ENCODE measurements around the gene CCNH.

CCNH gene

DNA sequence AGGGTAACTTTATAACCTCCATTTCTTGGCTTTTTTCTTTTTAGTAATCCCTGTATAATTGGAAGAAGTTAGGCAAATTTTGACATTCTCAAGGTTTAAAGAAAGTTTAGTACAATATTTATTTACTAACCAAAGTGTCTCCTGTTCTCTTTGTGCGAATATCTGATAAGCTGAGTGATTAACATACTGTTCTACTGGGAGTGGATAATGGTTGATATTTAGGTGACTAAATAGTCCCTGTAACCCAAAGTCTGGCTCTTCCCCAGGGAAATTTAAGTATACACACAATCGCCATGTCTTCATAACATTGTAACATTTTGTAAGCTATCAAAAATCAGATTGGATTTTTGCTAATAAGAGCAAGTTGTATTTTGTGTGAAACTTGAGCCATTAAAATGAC is 40.0 kb downstream of the CCNH start:
- DNase-seq (ENCODE audit: low read depth, low spot score), result no peak
- H3K4me3 ChIP-seq (ENCODE audit: low read length), result no peak overlapping the region

DNA sequence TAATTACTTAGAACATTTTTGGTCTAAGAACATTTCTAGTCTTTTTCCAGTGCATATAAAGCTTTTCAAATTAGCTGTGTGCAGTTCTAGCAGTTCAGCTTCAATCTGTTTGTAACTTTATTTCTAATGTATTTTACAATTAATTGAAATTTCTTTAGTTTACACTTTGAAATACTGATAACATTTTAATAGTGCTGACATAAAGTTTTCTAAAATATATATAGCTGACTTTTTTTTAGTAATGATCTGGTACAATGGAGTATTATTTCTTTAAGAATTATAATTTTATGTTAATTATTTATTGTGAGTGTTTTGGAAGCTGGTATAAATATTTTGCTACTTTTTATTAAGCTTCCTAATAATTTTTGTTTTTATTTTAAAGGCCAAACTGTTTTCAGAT is 43.3 kb downstream of the CCNH start:
- no peak overlapping the region for H3K4me3 ChIP-seq (ENCODE audit: low read length)
- DNase-seq (ENCODE audit: low read depth, low spot score), result no peak

DNA sequence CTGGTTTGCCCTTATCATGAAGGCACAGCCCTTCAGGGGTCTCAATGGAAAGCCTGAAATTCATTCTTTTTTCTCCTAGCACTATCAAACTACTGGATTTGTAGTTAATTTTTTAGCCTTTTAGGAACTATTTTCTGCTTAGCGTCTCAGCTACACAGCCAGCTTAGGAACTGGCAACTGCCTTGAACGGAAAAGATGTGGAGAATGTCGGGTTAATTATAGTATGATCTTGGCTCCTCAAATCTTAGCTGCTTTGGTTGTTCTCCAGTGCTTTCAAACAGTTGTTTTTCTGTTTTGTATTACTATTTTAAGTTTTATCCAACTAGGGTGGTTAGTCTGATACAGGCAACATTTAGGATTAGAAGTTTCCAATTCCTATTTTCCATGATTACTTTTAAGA is 44.1 kb downstream of the CCNH start:
- no peak for DNase-seq (ENCODE audit: low read depth, low spot score)
- no peak overlapping the region for H3K4me3 ChIP-seq (ENCODE audit: low read length)

DNA sequence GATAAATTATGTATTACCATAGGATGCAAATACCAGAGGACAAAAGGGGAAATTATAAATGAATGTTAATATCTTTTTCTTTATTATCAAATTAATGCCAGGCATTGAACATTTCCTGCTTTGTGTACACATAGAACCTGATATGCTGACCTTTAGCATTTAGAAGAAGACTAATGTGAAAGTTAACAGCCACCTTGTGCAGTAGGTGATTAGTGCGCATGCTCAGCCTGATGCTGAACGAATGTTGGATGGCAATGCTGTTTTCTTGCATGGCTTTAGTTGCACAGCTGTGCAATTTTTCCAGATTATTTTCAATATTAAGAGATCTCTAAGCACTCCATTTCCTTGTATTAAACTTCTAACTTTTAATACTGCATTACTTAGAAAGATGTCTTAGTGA is 45.5 kb downstream of the CCNH start:
- no peak for DNase-seq (ENCODE audit: low read depth, low spot score)

DNA sequence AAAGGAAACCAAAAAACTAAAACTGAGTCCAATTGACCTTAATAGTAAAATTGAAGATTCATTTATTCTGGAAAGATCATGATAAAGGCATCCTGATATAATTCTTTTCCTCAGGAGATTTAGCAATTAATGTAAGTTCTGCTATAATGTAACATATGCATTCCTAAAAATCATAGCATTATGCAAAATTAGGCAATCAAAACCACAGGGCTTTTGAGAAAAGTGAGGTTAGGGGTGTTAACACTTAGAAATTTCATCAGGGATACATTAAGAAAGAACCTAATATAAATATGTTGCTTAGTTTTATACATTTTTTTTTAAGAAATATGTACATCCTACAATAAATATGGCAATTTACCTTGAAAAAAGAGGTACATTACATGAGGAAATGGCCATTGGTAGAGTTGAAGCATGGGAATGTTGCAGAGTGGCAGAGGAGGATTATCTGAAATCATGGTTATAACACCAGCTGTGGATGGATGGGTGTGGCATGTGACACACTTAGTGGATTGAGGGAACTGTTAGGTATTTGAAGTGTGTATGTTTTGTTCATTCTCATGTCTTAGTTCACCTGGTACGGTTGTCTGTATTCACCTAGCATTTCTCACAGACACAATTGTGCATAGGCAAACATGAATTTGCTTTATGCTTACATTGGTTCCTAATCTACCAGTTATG is 51.1 kb downstream of the CCNH start:
- no peak for DNase-seq (ENCODE audit: low read depth, low spot score)
- H3K4me3 ChIP-seq (ENCODE audit: low read length), result no peak overlapping the region

More for the DNA sequence above, 45.5 kb downstream of the CCNH start:
- H3K4me3 ChIP-seq (ENCODE audit: low read length), result no peak overlapping the region

DNA sequence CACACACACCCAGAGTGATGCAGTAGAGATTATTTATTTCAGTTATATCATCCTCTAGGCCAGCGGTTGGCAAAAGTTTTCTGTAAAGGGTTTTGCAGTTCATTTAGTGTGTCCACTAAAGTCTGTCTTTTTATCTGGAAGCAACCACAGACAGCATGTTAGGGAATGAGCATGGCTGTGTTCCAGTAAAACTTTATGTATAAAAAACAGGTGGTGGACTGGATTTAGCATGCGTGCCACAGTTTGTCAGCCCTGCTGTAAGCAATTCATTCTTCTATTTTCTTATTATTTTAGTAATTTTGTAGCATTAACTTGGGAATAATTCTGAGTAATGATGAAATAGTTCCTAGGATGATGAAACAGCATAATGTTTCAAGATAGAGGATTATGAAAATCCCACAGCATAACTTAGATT is 51.7 kb downstream of the CCNH start:
- DNase-seq (ENCODE audit: low read depth, low spot score), result no peak
- no peak overlapping the region for H3K4me3 ChIP-seq (ENCODE audit: low read length)

DNA sequence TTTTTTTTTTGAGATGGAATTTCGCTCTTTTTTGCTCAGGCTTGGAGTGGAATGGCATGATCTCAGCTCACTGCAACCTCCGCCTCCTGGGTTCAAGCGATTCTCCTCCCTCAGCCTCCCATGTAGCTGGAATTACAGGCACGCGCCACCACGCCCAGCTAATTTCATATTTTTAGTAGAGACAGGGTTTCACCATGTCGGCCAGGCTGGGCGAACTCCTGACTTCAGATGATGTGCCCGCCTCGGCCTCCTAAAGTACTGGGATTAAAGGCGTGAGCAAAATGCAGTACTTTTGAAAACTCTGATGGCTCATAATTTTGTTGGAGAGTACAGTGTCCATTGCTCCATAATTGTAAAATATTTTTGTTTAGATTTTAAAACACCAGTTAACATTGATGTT is 52.6 kb downstream of the CCNH start:
- H3K4me3 ChIP-seq (ENCODE audit: low read length), result no peak overlapping the region
- DNase-seq (ENCODE audit: low read depth, low spot score), result no peak

DNA sequence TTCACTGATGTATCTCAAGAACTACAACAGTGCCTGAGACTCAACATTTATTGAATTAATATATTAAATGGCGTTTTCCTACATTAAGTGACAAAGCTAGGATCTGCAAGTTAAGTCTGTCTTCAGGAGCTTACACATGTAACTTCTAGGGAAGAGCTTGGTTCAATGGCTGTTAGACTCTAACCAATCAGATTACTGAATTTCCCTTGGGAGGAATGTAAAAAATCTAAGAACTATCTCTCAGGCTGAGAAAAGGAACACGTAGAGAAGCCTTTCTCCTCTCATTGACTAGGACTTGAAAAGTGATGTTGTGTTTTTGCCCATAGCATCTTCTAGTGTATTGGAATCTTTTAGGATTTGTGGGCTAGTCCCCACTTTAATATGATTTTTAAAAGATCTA is 53.6 kb downstream of the CCNH start:
- no peak overlapping the region for H3K4me3 ChIP-seq (ENCODE audit: low read length)
- no peak for DNase-seq (ENCODE audit: low read depth, low spot score)

DNA sequence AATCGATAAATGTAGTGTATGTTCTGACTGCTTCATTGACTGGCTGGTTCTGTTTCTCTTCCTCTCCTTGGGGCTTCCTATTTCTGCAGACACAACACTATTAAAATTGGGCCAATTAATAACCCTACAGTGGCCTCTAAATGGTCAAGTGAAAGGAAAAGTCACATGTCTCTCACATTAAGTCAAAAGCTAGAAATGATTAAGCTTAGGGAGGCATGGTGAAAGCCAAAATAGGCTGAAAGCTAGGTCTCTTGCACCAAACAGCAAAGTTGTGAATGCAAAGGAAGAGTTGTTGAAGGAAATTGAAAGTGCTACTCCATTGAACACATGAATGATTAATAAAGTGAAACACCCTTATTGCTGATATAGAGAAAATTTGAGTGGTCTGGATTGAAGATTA is 58.2 kb downstream of the CCNH start:
- no peak for DNase-seq (ENCODE audit: low read depth, low spot score)

DNA sequence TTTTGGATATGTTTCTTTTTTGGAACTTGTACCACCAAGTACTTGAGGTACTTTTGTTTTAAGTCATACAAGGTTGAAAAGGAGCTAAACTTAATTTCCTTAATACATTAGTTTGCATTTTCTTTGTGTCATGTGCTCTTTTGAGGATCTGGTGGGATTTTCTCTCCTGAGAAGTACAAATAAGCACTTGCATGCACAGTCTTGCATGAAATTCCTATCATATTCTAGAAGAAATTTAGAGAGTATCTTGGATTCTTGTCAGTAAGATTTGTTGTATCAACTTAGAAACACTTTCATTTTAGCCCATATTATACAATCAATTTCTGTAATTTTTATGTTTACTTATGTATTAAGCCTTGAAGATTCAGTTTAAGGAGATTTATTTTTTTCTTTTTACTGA is 64.9 kb downstream of the CCNH start:
- DNase-seq (ENCODE audit: low read depth, low spot score), result no peak
- no peak overlapping the region for H3K4me3 ChIP-seq (ENCODE audit: low read length)

More for the DNA sequence above, 58.2 kb downstream of the CCNH start:
- H3K4me3 ChIP-seq (ENCODE audit: low read length), result no peak overlapping the region

DNA sequence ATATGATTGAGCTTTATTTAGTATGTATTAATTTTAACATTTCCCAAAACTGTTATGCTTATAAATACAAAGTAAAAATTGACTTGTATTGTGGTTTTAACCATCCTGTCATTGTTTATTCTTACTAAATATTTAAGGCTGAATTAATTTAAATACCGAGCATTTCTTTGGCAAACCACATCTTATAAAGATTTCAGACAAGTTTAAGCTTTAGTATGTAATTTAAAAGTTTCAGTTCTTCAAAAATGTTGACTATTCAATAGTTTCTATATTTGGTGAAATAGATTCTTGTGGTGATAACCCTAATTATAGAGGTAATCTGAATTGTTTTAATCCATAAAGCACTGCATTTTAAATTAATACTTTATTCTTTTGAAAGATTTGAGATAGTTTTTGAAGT is 65.5 kb downstream of the CCNH start:
- DNase-seq (ENCODE audit: low read depth, low spot score), result no peak
- H3K4me3 ChIP-seq (ENCODE audit: low read length), result no peak overlapping the region
